Measurements from ENCODE around the gene AKAIN1.

The AKAIN1 gene, protein sequence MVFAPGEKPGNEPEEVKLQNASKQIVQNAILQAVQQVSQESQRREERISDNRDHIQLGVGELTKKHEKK

DNA sequence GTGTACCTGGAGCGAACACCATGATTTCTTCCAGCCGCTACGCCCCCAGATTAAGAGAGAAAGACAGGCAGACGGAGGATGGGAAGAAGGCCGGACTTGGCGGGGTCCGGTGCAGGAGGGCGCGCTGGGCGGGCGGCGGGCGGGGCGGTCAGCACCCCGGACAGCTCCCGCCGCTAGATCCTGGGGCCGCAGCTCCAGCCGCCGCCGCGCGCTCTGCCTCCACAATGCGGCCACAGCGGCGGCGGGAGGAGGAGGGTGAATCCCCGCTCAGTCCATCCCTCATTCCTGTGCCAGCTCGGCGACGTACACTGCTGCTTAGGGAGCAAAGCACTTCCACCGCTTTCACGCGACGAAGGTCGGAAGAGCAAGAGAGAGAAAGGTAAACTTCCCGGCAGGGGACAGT lies at the start of gene AKAIN1:
TSS of gene AKAIN1 (minus strand) at position 226 of the 403 bp plus-strand sequence. CDS start at position 22, 204 bp downstream.
- DNase-seq (ENCODE audit: low spot score), result peak; percentile 89

DNA sequence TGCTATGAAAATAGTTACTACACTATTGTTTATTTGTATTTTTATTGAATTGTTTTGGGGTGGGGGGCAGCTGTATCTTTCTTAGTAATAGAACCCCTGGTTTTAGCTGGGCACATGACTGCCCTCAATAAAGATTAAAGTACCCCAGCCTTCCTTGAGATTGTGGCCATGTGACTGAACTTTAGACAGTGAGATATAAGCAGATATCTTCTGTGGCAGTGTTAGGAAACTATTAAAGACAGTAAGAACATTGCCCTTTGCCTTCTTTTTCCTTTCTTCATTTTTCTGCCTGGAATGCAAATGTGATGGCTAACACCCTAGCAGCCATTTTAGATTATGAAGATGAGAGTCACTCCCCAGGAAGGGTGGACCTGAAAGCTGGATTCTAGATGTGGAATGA lies 47.9 kb upstream of the AKAIN1 start:
- no peak for DNase-seq (ENCODE audit: low spot score)

DNA sequence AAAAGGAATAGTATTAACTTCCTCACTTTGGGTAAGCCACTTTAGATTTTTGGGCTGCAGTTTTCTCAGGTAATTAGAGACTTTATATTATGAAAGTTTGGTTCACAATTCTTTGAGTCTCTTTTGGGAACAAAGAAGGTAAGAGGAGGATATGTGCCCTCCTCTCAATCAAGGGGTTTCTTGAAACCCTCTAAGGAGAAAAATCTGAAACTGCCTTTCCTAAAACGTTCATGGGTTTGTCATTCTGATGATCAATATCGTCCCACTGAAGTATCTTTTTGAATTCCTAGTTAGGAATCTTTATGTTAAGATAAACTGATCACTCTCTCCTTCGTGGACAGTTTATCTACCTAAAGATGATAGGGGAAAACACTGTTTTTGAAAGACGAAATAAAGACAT lies 42.4 kb upstream of the AKAIN1 start:
- DNase-seq (ENCODE audit: low spot score), result no peak

DNA sequence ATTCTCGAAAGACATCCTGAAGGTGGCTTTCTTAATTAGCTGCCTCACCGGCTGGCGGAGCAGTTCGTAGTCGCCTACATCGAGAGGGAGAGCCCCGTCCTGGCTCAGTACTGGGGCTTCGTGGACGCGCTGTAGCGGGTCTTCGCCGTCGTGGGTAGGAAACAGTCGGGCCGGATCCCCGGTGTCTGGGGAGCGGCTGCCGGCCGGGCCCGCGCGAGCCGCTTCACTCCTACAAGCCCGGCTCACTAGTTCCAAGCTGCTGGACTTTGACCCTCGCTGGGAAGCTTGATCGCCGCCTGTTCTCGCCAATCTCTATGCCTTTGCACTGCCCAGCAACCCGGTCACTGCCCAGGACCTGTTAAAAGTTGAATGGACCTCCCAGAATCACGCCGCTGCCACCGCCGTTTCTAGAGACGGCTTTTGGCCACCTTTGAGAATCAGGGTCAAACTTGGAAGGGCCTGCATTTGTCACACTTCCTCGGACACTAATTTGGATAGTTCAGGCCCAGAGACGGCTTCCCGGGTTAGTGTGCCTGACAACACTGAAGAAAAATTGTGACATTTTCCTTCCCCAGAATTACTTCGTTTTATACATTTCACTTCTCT lies 41.4 kb upstream of the AKAIN1 start:
- DNase-seq (ENCODE audit: low spot score), result peak; percentile 54

DNA sequence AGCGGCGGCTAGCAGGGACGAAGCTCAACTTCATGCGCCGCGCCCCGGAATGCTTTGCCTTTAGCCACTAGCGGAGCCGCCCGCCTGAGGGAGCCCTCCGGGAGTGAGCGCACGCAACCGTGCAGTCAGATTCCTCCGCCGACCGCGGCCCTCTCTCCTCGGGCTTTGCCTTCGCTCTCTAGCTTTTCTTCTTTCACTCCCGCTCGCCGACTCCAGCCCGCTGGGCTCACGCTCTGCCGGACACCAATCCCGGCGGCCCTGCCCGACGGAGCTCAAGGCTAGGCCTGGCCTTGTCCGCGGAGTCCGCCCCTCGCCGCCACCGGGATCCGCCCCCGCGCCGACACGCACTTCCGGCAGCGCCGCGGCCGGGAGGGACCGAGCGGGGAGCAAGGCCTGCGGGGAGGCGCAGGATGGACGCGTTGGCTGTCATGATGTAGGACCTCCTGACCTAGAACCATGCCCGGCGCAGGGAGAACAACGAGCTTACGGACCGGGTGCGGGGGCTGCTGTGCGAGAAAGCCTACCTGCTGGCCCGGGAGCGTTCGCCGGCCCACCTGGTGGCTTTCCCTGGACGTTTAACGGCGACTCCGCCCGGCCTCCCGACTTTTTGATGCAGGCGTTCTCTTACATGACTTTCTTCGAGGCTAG lies 40.8 kb upstream of the AKAIN1 start:
- DNase-seq (ENCODE audit: low spot score), result peak; percentile 95

DNA sequence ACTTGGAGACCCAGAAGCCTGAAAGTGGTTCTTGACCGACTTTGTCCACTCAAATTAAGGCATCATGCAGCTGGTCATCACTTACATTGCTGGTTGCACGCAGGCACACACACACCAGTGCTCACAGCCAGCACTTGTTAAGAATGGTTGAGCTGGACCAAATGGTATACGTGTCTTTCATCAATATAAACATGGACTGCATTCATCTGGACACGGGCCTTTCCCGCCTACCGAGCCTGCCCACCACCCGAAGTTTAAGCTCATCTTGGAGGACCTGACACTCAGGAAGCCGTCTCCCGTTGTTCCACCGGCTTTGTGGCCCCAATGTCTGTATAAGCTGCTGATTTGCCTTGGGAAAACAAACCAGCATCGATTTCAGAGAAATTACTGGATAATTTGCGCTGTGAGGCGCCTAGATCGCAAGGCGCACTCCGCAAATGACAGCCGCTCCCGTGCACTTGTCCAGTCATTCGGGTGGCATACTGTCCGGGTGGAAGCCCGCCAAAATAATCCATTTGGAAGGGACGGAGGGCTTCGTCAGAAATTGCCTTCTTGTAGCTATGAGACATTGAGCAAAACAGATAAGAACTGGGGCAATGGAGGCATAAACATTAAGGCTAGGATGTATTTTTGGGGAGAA lies 40.1 kb upstream of the AKAIN1 start:
- DNase-seq (ENCODE audit: low spot score), result peak; percentile 60

DNA sequence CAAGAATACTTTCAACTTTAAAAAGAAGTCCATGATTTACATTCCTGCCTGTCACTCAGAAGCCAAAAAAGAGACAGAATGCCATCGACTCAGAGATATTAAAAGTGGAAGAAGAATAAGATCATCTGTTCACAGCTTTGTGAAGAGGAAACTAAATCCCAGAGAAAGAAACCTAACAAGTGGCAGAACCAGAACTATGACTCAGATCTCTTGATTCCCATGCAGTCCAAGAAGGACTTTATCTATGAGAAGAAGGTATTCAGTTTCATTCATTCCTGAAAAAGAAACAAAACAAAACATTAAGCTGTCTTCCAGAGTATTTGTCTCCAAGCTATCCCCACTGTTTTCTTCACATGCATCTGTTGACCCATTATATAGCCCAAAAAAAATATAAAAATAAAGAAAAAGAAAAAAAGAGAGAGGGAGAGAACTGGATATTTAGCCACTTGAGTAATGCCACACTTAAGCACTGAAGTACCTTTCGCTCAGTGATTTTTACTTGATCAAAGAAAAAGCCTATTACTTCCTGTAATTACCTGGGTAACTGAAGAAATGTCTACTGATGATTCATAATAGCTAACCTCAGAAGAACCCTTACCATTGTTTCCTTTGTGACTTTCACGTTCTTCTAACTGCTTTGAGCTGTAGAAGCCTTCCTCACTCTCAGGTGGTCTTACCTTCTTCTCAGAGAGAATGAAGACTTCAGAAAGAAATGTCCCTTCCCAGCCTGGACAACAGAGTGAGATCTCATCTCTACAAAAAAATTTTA lies 17.7 kb upstream of the AKAIN1 start:
- DNase-seq (ENCODE audit: low spot score), result no peak

DNA sequence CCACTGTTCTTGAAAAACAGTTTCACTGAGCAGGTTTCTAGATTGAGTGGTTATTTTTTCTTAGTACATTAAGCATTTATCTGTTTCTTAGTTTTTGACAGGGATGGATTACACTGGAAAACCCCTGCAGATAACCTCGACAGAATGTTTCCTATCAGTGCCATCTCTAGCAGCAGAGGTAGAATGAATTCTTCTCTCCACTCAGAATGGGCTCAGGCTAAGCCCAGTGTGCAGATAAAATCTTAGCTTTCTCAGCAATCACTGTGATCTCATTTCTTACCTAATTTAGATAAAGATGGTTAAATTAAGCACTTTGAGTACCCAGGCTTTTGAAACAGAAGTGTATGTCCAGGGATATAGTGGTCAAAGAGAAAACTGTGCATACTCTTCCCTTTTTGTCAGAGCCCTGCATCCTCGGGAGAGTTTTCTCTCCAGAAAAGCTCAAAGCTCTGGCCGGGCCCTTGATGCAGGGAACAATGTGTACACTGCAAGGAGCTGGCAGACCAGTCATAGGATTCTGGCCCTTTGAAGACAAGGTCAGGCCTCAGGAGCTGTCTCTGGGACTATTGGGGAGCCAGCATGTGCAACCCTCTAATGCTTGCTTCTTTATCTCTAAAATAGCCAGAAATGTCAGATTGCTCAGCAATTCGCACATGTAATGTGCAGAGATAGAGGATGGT lies 10.6 kb upstream of the AKAIN1 start:
- no peak for DNase-seq (ENCODE audit: low spot score)

DNA sequence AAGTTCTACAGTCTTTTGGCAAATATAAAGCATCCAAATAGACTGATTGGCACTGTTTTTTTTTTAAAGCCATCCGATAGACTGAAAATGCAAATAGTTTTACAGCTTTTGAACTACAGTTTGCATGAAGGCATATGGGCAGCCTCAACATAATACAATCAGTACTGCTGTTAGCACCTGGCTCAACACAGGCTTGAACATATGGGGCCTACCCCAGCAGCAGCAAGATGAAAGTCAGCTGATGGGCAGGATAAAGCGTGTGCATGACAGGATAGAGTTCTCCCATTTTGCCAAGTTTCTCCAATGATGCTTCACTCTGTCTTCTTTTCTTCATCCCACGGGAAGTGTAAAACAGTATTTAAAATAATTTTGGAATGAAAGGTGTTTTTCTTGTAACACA lies 1.3 kb upstream of the AKAIN1 start:
- DNase-seq (ENCODE audit: low spot score), result no peak

DNA sequence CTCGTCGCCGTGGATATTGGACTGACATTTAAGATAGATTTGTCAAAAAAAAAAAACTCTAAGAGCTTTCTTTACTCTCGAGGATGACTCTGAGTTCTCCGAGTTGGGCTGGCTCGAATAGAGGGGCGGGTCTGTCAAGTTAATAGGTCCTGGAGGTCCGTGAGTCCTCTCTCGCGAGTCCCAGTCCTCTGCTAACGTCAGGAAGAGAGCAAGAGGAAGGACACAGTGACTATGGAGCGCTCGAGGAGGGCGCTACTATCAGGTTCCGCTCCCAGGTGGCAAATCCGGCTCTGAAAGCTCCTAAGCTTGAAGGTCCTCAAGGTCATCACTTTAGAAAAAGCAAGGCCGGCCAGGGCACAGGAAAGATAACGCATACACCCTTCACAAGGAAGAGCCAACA lies 404 bp upstream of the AKAIN1 start:
- no peak for DNase-seq (ENCODE audit: low spot score)

DNA sequence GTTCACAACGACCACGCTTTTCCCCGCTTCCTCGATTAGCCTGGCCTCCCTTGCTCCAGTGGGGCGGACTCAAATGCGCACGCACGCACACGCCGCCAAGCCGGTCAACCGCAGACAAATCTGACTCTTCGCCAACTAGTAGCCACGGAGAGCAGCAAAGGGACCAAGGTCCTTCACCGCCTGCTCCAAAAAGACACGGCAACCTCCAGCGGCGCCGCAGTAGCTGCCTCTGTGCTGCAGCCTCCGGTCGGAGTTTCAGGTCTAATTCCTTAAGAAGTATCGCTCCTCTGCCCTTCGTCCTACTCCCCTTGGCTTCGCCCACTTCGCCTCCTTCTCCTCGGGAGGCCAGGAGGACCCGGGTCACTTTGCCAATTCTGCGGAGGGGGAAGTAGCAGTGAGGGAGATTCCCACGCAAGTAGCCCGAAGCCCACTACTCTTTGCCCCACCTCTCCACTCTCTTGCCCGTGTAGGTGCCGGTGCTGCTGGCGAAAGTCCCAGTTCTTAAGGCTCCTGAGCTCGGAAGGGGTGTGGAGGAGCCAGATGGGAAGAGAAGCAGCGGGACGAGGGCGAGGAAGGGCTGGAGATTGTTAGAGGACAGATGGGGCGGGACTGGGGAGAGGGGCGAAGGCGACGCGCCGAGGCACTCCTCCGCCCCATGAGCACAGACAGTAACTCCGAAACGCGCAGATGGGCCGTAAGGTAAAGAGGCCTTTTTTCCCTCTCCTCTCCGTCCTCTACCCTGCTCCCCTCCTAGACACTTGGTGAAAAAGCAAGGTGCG lies 615 bp downstream of the AKAIN1 start:
- peak; percentile 12 for DNase-seq (ENCODE audit: low spot score)

DNA sequence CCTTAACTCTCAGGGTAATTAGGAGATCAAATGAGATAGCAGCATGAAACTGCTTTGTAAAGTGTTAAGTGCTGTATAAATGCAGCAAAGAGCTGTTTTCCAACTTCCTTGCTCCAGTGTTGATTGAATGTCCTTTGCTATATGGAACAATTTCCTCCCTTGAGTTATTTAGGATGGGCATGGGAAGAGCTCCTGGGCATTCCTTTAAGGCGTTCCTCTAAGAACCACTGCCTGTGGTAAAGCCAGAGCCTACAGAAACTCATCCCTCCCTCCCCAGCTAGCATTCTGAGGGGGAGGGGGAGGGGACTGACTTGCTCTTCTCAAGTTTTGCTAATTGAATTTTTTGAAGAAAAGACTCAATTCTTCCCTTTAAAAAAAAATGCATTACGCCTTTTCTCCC lies 1.4 kb downstream of the AKAIN1 start:
- DNase-seq (ENCODE audit: low spot score), result no peak

DNA sequence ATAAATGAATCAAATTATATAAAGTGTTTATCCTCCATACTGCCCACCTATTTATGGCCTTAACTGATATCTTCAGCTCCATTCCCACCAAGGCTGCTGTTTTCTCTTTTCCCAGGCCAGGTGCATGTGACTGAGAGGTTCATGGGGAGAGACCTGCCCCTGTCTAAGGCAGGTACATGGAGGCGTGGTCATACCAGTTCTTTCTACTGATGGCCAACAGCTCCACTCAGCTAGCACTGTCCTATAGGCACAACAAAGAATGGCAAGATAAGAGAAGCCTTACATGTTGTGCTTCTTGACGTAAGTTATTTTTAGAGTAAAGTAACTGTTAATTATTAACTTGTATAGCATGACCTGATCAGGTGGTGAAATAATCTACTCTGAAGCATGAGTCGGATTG lies 16.8 kb downstream of the AKAIN1 start:
- no peak for DNase-seq (ENCODE audit: low spot score)

DNA sequence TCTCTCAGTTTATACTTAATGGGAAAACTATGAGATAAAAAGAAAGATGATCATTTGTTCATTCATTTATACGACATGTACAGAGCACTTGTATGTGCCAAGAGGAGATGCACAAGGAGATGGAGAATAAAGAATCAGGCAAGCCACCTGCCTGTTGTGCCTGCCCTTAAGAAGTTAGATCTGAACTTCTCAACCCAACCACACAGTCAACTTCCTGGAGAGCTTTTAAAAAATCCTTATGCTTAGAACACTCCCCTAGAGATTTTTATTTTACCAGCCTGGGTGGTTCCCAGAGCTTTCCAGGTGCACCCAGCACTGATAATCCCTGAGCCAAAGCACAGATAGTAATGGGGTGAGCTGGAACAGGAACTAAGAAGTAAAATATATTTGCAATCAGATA lies 18.5 kb downstream of the AKAIN1 start:
- no peak for DNase-seq (ENCODE audit: low spot score)

DNA sequence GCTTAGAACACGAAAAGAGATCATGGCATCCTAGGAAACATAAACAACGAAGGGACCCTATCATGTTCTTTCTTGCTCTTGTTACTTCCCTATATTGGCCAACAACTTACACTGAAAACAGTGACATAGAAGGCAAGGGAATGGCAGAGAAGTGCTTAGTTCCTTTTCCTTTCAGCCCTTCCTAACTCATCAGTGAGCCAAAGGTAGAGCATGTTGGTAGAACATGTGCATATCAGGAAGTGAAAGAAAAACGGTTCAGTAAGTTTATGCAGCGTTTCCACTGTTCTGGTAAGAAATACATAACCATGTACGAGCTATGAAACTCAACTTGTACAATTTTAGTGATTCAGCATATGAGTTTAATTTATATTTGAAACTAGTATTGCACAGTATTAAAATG lies 21.7 kb downstream of the AKAIN1 start:
- no peak for DNase-seq (ENCODE audit: low spot score)

DNA sequence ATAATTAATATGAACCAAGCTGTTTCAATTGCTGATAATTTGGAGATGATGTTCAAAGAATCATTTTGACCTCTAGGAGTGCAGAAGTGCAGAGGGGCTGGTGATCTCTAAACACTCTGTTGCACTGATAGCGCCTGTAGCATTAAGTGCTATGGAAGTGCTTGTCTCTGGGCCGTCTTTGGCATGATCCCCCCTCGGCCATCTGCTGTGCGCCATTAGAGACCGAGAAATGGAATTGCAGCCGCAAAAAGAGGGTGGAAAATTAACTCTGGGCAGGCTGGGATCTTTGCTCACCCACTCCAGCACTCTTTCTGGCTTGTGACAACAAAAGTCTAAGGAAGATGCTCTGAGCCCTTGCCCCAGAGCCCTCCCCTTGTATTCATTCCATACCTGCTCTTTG lies 23.4 kb downstream of the AKAIN1 start:
- no peak for DNase-seq (ENCODE audit: low spot score)

DNA sequence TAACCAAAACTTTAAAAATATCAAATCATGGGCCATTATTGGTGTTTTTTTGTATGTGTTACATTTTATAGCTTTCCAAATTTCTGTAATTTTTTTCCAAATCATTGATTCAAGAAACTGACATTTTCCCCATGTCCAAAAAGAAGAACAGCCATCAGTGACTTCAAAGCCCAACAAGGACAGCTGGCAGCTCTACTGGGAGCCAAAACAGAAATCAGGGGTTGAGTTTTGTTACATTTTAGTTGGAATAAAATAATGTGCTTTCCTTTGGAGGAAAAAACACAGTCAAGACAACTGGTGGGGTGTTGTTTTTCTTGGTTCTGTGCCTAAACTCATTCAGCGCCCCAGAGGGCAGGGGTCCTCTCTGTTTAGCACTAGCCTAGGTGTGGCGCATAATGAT lies 23.8 kb downstream of the AKAIN1 start:
- DNase-seq (ENCODE audit: low spot score), result no peak

DNA sequence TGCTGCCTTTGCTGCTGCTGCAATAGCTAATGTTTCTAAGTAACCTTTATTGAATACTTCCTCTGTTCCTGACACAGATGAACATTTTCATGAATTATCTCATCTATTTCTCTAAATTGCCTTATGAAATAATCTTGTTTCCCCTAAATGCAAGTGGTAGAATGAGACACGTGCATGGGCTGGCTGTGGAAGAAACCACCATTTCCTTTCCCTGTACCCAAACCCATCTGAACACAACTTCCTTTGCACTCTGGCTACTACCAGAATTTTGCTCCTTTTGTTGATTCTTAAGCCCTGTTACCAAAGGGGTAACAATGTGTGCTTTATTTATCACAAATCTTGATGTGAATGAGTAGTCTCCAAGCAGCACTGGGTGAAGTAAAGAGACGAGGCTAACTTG lies 29.2 kb downstream of the AKAIN1 start:
- DNase-seq (ENCODE audit: low spot score), result no peak

DNA sequence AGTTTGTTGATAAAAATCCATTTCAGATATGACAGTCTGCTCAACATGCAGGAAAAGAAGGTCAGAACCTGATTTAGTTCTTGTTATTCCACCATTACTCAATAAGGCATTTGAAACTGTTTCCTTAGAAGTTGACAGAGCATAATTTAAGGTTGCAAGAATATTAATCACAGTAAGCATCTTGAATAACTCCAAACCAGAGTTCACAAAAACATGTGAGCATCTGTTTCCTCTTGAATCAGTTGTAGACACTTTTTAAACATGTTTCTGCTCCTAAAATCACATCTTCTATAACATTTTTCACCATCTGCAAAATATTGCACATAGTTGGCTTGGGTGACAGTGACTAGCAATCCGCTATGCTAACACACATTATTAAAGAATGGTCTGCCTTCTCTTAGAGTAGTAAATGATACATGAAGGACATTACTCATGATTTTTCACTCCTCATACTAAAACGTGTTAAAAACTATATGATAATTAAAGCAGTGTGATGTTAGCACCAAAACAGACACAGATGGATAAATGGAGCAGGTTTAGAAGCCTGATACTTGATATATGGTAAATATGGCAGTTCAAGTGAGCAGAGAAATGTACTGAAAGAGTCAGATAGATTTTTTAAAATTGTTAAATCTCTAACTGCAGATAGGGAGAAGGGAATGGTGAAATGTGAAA lies 30.3 kb downstream of the AKAIN1 start:
- no peak for DNase-seq (ENCODE audit: low spot score)

DNA sequence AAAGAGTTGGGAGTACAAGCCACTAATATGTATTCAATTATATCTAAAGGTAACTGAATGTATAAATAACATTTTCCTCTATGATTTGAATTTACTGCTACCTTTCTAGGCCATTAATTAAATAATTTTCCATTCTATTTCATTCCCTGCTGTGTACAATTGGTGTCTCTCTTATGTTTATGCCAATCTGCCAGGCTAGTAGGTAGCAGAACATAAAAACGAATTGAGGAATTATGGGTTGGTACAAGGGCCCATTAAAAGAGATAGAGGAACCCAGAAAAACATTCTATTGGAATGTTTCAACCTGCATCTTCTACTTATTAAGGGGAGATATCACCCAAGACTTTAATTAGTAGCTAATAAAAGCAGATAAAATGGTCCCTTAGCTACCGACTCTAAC lies 32.2 kb downstream of the AKAIN1 start:
- no peak for DNase-seq (ENCODE audit: low spot score)

DNA sequence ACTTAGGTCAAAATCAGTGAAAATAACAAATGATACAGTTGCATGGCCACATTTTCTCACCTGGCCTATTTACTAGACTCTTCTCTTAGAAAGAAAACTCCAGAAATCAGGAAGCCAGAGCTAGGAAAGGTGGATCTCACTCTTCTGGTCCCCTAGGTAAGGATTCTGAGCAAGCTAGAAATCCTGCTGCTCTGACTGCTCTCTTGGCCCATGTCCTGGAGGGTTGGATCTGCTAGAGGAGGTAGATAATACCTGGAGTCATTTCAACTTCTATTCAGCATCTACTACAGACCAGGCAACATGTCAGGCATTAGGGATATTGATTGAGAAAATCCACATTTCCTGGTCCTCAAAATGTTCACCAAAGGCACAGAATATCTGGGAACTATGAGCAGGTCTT lies 34.9 kb downstream of the AKAIN1 start:
- DNase-seq (ENCODE audit: low spot score), result no peak

All from AG20443 (cell line).